COR-L47 (cell line): ENCODE measurements around the gene DPH3.
"Not testable (repeated sequence)": the region's sequence is repeated elsewhere in the genome, so short reads cannot be mapped to it uniquely, and the experiment has no call there.

Source experiments
- DNase-seq: peaks from one replicate; lab custom pipeline; 2025; lab: John Stamatoyannopoulos, UW

Gene DPH3

DNA sequence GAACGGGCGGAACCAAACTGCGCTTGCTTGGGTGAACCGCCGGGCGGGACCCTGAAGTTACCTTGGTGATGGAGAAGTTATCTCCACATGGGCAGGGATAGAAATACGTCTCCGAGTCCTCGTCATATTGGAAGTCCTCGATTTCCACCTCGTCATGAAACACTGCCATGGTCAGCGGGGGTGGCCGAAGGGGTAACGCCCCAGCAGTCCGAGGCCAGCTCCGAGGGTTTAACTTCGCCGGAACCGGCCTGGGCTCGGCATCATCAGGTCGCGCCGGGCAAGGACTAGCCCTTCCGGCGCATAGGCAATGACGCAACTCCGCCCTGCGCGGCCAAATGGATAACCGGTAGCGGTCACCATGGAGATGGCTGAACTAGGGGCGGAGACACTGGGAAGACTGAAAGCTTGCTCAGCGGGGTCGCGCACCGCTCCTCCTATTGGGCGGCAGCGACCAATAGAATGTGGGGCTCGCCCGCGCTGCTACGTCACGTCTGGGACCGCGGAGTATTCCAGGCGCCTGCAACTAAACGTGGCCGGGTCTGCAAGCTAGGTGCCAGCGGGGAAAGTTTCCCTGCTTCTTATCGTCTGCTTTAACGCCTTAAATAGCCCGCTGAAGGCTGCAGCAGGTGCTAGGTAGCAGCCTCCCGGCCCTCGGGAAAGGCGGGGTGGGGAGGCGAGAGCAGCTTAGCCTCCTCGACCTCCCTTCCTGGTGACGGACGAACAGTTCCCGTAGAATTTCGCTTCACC, at the start of gene DPH3, which contains the start of gene OXNAD1:
DPH3 (minus strand) TSS at position 236 of the 747 bp plus-strand sequence; CDS start at position 169, 67 bp downstream.
OXNAD1 (plus strand) TSS at position 505 of the 747 bp plus-strand sequence. CDS start 5,741 bp downstream, outside the sequence.
- DNase-seq, result peak; percentile 96

GRCh38 chr3:16313886-16314645, 49.3 kb upstream of the DPH3 start:
- no peak for DNase-seq

DNA sequence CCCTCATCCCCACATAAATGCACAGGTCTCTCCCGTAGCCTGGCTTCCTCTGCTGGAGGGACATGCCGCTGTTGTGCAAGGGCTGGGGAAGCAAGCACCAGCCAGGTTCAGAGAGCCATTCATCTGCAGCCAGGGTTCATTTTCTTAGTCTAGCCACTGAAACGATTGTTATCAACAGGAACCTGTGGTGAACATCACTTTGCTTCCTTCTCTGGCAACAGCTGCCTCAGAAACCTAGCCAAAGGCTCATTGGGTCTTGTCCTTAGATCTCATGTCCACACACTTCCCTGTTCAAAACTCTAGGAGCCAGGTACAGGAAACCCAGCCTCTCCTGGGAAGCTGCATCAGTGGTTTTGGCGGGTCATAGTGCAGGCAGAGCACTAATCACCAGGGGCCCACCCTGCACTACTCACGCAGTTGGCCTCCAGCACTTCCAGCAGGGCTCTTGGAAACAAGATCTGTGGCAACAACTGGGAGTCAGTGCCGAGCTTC, 47.3 kb upstream of the DPH3 start:
- DNase-seq, result no peak

- not testable (repeated sequence) for DNase-seq
Measured at GRCh38 chr3:16310486-16310885, 45.7 kb upstream of the DPH3 start.

DNA sequence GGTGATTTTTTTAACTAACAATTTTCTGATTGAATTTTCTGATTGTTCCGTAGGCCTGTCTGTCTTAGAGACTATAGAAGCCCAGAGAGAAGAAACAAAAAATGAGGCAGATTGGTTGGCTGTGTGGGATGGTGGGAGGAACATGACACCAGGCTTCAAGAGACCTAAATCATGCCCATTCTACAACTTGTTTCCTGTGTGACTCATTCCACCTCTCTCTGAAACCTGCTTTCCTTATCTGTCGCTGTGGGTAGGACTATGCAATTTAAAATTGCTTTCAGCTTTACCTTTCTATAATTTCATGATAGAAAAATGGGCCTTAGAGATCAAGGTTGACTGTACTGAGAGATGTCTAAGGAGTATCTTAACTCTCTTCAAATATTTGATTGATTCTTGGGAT, 44.8 kb upstream of the DPH3 start:
- no peak for DNase-seq

DNA sequence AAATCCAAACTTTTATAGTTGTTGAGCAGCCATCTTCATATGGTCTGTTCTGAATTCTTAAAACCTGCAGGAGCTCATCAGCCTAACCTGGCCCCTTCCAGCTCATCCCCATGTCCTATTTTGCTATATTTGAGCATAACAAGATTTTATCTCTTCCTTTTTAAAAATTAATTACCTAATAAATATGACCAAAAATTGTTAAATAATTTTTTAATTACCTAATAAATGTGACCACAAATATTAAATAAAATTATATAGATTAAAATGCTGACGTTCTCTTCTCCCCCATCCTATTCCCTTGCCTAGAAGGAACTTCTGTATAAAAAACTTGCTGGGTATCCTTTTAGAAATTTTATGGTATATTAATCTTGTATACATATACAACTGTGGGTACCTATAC, 44.0 kb upstream of the DPH3 start:
- DNase-seq, result no peak

DNA sequence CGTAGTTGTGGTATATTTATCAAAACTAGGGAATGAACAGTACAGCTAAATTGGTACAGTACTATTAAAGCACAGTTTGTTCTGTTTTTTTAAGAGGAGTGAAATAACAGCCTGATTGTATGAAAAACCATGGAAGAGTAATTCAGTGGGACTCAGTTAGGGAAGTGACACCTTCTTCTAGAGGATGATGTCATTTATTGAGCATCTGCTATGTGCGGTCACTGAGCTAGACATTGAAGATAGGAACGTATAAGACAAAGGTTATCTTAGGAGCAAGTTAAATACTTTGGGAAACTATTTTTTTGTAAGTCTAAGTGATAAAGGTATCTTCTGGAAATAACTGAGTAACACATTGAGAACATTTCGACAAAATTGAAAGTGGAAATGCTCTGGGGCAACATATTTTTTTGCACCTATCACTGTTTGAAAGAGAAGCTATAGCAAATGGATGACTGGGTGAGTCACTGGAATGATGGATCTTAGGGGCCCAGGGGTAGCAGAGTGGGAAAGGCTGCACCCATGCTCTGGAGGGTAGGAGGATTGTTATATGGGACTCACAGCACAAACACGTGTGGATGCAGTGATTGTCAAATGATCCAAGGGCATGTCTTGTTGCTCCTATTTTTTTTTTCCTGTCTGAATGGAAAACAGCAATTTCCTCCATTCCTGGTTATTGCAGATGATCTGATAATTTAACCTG, 43.2 kb upstream of the DPH3 start:
- no peak for DNase-seq

DNA sequence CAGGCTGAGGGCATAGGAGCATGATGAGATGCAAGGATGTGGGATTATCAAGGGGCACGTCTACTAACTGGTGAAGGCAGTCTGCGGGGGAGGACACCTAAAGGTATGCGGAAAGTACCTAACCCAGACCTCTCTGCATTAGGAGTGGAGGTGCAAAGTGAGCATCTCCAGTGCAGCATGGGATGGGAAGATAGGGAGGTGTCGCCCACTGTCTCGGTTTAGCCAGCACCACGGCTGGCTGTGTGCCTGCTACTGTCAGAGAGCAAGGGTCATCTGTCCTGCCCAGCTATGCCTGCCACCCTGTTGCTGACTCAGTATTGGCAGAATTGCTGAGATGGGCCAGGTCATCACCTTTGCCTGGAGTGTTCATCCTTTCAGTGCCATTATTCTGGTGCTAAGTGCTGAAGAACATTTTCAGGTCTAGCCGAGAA, 40.4 kb upstream of the DPH3 start:
- no peak for DNase-seq

DNA sequence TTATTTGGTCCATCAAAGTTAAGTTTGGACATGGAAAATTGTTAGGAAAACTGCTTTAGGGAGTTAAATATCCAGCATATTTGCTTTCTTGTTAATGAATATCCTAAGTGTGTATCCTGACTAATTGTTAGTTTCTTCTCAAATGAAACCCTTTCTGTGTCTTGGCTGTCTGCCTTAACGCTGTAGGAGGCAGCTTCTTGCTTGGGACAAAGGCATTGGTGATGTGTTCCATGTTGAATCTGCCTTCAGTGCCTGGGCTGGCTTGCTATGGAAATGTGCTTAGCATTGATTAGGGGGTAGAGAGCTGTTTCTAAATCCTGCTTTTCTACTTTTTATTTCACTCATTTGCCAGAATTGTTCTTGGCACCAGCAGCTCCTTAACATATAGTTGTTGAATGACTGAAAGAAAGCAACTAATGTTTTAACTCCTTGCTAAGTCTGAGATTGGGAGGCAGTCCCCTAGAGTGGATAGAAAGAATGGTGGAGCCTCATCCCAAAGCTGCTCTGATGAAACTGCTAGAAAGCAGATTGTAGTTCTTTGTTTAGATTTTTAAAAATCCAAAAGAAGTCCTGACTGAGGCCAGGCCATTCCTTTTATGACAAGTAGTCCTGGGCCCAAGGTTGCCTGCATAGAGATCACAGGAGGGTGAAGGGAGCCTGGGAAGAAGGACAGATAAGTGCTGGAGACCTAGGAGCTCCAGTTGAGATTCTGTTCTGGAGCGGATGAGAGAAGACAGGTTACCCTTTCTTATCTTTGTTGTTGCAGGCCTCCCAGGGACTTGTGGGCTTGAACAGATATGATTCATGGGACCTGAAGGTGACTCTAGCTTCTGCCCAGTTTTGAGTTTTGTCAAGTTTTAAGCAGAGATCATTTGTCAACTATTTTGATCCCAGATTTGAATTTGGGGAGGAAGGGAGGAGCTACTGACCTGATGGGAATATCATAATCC, 39.6 kb upstream of the DPH3 start:
- no peak for DNase-seq

DNA sequence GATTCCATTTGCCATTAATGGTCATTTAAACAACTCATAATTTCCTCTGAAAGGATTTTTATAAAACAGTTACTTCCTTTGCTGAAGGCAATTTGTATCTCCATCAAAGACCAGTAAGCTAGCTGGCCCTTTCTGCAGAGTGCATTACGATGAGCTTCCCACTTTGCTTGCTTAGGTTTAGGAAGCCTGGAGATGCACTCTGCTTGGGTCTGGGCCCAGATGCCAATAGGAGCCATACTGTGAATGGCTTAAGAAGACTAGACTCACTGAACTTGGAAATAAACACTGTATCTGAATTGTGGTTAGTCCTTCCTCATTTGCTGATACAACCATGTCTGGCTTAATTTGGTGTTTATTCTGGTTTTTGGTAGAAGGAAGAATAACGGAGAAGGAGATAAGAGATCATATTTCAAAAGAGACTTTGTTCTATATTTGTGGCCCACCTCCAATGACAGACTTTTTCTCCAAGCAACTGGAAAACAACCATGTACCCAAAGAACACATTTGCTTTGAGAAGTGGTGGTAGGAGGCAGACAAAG, 38.4 kb upstream of the DPH3 start:
- no peak for DNase-seq

- DNase-seq, result no peak
Measured at GRCh38 chr3:16302082-16302631, 37.4 kb upstream of the DPH3 start.

DNA sequence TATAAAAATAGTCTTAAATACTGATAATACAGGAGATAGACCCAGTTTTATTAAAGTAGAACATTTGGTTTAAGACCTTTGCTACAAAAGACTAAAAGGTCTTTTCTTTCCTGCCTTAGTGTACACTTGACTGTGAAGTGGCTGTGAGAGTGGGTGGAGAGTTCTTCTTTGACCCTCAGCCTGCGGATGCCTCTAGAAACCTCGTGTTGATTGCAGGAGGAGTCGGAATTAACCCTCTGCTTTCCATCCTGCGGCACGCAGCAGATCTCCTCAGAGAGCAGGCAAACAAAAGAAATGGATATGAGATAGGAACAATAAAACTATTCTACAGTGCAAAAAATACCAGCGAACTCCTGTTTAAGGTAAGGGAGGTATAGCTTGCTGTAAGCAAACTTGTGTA, 36.8 kb upstream of the DPH3 start:
- no peak for DNase-seq

GRCh38 chr3:16300881-16301359, 36.2 kb upstream of the DPH3 start:
- DNase-seq, result no peak

DNA sequence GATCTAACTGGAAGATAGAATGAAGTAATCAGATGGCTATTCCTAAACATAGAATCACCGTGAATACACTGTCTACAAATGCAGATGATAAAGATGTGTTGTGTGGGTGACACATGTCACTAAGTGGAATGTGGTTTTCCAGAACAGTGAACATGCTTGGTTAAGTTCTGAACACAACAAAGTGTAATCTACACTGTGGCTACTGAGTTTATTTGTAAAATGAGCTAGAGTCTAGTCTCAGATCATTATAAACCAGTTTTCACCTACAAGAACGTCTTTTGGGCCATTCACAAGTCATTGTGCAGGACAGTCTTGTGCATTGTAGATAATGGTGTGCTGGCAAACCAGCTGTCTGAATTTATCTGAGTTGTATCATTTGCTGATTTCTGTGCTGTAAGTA, 35.6 kb upstream of the DPH3 start:
- DNase-seq, result no peak

- no peak for DNase-seq
Measured at GRCh38 chr3:16299746-16300145, 35.0 kb upstream of the DPH3 start.

DNA sequence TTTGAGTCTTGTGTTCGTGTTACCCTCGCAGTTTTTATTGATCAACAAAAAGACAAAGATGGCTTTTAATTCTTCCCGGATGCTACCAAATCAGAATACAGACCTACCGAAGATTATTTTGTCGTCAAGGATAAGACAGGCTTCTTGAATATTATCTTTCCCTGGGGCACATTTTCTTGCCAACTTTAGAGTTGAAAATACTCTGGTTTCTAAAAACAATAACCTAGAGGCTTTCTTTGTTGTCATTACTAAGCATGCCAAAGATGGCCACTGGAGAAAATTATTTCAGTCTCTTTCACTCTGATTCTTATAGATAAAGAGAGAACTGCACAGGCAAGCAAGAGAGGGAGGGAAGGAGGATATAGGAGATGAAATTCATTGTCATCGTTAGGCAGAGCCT, 34.1 kb upstream of the DPH3 start:
- DNase-seq, result no peak

DNA sequence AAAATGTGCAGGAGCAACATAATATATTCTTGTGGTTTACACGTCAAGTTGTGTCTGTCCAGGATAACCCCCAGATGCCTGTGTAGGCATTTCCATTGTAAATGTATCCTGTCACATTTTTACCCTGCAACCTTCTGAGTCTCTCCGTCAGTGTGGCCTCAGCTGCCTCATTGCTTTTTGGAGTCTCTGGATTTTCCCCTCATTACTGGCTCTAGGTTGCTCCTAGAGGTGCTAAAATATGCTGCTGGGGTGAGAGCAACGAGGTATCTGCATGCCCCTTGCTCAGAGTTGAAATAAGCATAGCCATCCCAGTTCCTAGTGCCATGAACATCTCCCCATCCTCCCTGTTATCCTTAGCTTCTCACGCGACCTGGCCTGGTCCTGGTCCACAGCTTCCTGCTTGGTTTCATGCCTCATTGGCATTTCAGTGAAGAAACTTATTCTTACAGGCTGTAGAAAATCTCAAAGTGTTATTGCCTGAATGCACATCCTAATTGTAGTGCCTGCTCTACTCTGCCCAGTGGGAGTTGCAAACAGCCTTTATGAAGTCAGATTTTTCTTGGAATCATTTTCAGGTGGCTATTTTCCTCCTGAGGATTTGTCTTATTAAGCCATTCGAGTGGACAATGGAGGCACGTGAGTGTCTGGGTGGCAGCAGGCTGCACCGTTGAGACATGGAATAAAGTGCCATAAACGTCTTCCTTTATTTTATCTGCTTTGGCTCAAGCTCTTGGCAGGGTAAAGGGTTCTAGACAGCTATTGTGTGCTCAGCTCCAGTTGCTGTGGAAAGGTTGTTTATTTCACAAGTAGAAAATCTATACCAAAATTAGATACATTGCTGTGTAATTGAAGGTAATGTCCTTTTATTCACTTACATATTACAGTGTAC, 33.5 kb upstream of the DPH3 start:
- DNase-seq, result no peak

DNA sequence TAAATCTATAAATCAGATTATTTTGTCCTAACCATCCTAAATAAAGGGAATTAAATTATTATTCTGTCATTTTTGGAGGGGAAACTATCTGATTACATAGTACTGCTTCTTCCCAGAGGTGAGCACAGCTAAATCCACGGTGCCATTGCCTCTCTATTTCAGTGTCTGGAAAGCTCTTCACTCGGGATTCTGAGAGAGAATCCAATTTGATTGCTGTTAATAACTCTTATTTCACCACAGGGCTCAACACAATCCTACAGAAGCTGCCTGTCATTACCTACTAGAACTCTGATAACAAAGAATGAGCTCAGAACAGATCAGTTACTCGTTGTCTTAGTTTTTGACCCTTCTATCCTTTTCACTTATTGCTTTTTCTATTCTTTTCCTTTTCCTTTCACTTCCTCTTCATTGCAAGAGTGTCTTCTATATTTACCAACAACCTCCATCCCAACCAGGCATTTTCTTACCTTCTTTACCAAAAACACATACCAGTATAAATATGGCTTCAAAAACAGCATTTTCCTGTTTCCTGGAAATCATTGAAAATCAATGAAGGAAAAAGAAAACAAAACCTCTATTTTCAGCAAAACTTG, 30.7 kb upstream of the DPH3 start:
- no peak for DNase-seq

GRCh38 chr3:16294844-16295243, 30.1 kb upstream of the DPH3 start:
- no peak for DNase-seq
